ENCODE results near the gene SEMA3C. TPM values are rescaled to one million over a fixed set of nuclear protein-coding genes. Genes with fewer than 3 reads are reported as not detected.

The SEMA3C gene
- total RNA-seq, 1 donor from 2014 or later: 67.8 TPM

DNA sequence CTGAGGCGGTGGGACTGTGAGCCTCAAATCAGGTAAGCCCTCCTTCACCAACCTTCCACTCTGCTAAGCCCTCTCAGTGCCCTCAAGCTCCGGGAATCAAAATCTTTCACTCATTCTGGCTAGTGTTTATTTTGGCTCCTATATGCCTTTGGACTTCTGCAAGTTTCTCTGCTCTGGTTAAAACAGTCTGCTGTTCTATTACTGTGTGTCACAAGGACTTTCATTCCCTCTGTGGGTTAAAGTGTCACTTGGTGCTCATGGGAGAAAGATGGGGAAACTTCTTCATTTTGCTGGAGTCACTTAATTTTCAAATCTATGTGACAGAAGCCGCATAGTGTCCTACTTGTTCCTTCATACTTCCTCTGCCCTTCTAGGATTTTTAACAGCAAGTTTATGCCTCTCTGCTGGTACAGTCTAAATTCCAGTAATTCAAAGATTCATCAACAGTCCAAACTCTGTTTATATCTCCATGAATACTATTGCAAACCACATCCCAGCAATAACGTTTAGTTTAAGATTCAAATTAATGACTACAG is 219.1 kb downstream of the SEMA3C start:
- ATAC-seq: peak; percentile 46
- intact Hi-C loops (cut with DNase I): loop anchor here (2.0 to 5.0 kb wide), 2 partner anchors 219 to 773 kb away; partner anchors contain the start of gene SEMA3C
- DNase-seq (ENCODE audit: missing footprints): no peak

DNA sequence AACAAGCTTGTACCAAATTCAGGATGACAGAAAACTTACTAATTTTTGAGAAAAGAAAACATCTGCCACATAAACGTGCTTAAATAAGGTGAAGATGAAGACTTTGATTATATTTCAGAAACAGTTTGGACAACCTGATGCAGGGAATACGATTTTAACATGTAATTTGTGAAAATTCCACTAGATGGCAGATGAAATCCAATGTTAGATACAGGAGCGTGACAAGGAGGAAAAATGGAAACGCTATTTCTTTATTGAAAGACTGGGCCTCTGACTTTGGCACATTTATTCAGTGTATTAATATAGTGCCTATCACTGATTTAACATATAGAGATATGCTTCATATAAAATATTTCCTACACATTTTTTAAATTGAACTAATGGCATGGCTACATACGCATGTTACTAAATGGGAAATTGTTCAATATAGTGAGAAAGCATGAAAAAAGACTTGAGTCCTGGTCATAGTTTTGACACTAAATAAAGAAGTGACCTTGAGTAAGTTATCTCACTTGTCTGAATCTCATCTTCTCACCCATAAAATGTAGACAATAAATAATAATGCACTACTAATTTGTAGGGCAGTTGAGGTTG is 219.7 kb downstream of the SEMA3C start:
- intact Hi-C loops (cut with DNase I): loop anchor here (2.0 to 5.0 kb wide), 2 partner anchors 220 to 773 kb away; partner anchors contain the start of gene SEMA3C
- DNase-seq (ENCODE audit: missing footprints) (no peak), ATAC-seq (peak; percentile 69)
